ENCODE data around the gene JUN.

Gene JUN

DNA sequence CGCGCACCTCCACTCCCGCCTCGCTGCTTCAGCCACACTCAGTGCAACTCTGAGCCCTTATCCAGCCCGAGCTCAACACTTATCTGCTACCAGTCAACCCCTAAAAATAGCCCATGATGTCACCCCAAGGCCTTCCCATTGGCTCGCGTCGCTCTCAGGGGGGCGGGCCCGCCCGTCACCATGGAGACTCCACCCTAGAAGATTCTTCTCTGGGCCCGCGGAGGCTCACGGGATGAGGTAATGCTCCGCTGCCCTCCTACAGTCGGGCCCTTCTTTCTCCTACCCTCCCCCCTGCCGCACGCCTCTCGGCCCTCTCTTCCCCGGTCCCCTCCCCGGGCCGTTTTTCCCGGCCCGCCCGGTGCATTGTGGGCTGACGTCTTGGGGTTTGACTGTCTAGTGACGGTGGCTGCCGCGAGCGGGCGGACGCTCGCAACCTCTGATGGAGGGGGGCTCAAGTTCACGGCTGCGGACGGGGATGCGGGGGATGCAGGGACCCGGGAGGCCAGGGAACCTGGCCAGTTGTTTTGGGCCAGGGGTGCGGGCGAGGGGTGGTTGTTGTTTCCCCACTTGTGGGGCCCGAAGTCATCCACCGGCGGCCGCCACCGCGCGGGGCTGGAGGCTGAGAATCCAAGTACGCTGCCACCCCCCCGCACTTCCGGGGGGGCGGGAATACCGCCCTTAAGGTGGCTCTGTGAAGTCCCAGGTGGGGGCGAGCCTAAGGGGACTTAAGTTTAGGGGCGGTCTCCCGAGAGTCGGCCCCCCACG, at the start of gene JUN:
Gene JUN, minus strand, starts transcription at position 55 of the 765 bp plus-strand sequence. CDS start 977 bp downstream, outside the sequence.
- H3K4me3 ChIP-seq (ENCODE audit: low read depth, low read length): peak within 1 kb of the TSS; percentile 87
- DNase-seq (ENCODE audit: low read depth): peak; percentile 100
- TF ChIP-seq, protein P1, sequence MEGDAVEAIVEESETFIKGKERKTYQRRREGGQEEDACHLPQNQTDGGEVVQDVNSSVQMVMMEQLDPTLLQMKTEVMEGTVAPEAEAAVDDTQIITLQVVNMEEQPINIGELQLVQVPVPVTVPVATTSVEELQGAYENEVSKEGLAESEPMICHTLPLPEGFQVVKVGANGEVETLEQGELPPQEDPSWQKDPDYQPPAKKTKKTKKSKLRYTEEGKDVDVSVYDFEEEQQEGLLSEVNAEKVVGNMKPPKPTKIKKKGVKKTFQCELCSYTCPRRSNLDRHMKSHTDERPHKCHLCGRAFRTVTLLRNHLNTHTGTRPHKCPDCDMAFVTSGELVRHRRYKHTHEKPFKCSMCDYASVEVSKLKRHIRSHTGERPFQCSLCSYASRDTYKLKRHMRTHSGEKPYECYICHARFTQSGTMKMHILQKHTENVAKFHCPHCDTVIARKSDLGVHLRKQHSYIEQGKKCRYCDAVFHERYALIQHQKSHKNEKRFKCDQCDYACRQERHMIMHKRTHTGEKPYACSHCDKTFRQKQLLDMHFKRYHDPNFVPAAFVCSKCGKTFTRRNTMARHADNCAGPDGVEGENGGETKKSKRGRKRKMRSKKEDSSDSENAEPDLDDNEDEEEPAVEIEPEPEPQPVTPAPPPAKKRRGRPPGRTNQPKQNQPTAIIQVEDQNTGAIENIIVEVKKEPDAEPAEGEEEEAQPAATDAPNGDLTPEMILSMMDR (conservative IDR thresholded peaks at IDR 0.05; ENCODE audit: low read depth, low read length): no peak

DNA sequence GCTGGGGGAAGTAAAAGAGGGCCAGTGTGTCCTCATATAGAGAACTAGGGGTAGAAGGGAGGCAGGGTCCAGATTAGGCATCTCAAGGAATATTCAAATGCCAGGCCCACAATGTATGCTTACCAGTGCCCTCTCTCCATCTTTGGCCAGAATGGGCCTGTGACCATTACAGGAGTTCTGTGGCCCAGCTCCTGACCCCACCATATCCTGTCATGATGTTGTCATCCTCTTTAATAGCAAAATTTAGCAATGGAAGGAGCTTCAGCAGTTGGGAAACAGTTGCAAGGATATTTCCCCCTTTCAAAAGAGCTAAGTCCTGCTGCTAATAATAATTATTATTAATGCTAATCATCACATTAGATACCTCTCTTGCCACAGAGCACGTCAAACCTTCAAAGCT, 49.3 kb upstream of the JUN start:
- TF ChIP-seq, protein P1 (conservative IDR thresholded peaks at IDR 0.05; ENCODE audit: low read depth, low read length): no peak

DNA sequence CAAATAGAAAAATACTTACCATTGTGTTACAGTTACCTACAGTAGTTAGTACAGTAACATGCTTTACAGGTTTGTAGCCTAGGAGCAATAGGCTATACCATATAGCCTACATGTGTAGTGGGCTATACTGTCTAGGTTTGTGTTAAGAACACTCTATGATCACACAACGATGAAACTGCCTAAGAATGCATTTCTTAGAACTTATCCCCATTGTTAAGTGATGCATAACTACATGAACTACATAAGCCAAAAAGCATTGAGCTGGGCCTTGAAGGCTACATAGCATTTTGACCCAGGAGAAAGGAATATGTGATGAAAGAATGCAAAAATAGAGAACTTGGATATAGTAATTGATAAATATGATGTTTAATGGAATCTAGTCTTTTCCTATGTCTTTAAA, 46.4 kb upstream of the JUN start:
- no peak overlapping the region for H3K4me3 ChIP-seq (ENCODE audit: low read depth, low read length)
- no peak for DNase-seq (ENCODE audit: low read depth)
- TF ChIP-seq, protein P1 (conservative IDR thresholded peaks at IDR 0.05; ENCODE audit: low read depth, low read length): no peak

More for the DNA sequence above, 49.3 kb upstream of the JUN start:
- no peak for DNase-seq (ENCODE audit: low read depth)
- no peak overlapping the region for H3K4me3 ChIP-seq (ENCODE audit: low read depth, low read length)

DNA sequence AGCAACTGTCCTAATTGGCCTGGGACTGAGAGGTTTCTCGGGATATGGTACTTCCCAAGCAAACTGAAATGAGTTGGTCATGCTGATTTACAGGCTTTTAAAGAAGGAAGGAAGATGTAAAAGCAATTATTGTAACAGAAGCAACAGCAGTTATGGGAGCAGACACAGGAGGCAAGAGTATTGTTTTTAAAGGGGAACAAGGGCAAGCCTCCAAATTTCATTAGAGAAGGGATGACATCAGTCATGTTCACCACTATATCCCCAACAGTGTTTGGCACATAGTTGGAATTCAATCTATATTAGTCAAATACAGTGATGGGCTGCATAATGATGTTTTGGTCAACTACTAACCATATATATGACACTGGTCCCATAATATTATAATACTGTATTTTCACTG, 46.0 kb upstream of the JUN start:
- no peak overlapping the region for H3K4me3 ChIP-seq (ENCODE audit: low read depth, low read length)
- DNase-seq (ENCODE audit: low read depth): no peak
- TF ChIP-seq, protein P1 (conservative IDR thresholded peaks at IDR 0.05; ENCODE audit: low read depth, low read length): no peak

DNA sequence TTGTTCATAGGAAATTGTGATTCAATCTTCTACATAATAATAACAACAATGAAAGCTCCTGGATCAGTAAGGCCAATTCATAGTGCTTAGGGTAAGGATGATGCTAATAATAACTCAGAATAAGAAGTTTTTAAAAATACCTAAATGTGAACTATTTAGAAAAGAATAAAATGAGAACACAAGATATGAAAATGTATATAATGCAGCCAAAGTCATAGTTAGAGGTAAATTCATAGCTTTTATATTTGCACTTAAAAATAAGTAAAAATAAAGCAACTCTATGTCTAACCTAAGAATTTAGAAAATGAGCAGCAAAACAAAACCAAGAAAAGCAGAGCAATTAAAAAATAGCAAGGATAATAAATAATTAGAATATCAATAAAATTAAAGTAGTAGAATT, 43.5 kb upstream of the JUN start:
- TF ChIP-seq, protein P1 (conservative IDR thresholded peaks at IDR 0.05; ENCODE audit: low read depth, low read length): no peak
- no peak overlapping the region for H3K4me3 ChIP-seq (ENCODE audit: low read depth, low read length)
- DNase-seq (ENCODE audit: low read depth): no peak

DNA sequence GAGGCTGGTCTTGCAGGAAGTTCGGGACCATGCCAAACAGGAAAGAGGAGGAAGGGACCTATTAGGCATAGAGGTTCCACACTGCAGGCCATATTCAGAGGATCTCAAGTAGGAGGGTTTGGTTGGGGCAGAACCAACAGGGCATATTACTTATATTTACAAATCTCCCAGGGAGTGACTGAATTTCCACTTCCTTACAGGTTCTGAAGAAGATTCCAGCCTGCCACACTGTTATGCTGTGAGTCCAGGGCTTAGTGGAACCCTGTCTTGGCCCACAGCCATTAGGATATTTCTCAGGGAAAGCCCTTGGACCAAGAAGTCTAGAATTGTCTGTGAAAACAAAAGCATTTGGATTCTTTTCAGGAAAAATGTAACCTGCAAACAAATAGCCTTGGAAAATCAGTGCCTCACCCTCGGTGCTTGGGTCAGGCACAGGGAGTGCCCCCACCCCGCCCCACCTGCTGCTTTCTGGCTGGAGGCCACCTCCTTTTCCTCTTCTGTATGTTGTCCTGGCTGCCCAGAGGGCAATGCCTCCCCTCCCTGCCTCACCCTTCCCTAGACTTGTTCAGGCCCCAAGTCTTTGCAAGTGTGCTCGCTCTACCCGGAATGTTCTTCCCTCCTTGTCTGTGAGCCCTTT, 41.0 kb upstream of the JUN start:
- H3K4me3 ChIP-seq (ENCODE audit: low read depth, low read length): no peak overlapping the region
- TF ChIP-seq, protein P1 (conservative IDR thresholded peaks at IDR 0.05; ENCODE audit: low read depth, low read length): no peak
- no peak for DNase-seq (ENCODE audit: low read depth)
